GM13976 (cell line): ENCODE measurements around the gene VENTX.

Experiments used
- DNase-seq: peaks from one replicate; pipeline ENCODE4 v3.0.0; 2012; ENCODE audit warnings: low spot score
- in situ Hi-C: fragments of 300-500 bp; cut with MboI; formaldehyde crosslinking; loops from one replicate; pipeline ENCODE4 v1.12.0; 2022; ENCODE audit warnings: low sequenced_read_pairs, mixed read lengths, inconsistent platforms; ENCODE audit not compliant: unreplicated experiment
- TF ChIP-seq, protein P1 (sequence below): IDR thresholded peaks from 2 replicates; pipeline ENCODE4 v1.5.1; 2012; ENCODE audit warnings: borderline replicate concordance, mild to moderate bottlenecking; ENCODE audit not compliant: insufficient read depth; ENCODE audit errors: extremely low read depth, missing control alignments, control extremely low read depth

The VENTX gene

DNA sequence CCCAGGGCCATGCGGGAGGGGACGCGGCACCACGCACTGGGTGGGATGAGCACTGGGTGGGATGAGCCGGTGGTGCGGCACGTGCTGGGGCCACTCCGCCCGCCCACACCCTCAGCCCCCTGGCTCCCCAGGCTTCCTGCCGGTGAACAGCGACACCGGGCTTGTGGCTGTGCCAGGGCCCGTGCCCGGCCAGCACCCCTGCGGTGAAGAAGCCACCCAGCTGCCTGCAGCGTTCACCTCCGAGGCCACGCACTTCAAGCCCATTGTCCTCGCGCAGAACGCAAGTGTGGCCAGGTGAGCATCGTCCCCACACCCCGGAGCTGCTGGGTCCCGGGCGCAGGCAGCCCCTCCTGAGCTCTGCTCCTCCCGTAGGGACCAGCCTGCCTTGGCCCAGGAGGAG is 39.4 kb upstream of the VENTX start:
- no peak for DNase-seq
- TF ChIP-seq, protein P1, sequence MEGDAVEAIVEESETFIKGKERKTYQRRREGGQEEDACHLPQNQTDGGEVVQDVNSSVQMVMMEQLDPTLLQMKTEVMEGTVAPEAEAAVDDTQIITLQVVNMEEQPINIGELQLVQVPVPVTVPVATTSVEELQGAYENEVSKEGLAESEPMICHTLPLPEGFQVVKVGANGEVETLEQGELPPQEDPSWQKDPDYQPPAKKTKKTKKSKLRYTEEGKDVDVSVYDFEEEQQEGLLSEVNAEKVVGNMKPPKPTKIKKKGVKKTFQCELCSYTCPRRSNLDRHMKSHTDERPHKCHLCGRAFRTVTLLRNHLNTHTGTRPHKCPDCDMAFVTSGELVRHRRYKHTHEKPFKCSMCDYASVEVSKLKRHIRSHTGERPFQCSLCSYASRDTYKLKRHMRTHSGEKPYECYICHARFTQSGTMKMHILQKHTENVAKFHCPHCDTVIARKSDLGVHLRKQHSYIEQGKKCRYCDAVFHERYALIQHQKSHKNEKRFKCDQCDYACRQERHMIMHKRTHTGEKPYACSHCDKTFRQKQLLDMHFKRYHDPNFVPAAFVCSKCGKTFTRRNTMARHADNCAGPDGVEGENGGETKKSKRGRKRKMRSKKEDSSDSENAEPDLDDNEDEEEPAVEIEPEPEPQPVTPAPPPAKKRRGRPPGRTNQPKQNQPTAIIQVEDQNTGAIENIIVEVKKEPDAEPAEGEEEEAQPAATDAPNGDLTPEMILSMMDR: no peak
- in situ Hi-C loops: no loop called here

DNA sequence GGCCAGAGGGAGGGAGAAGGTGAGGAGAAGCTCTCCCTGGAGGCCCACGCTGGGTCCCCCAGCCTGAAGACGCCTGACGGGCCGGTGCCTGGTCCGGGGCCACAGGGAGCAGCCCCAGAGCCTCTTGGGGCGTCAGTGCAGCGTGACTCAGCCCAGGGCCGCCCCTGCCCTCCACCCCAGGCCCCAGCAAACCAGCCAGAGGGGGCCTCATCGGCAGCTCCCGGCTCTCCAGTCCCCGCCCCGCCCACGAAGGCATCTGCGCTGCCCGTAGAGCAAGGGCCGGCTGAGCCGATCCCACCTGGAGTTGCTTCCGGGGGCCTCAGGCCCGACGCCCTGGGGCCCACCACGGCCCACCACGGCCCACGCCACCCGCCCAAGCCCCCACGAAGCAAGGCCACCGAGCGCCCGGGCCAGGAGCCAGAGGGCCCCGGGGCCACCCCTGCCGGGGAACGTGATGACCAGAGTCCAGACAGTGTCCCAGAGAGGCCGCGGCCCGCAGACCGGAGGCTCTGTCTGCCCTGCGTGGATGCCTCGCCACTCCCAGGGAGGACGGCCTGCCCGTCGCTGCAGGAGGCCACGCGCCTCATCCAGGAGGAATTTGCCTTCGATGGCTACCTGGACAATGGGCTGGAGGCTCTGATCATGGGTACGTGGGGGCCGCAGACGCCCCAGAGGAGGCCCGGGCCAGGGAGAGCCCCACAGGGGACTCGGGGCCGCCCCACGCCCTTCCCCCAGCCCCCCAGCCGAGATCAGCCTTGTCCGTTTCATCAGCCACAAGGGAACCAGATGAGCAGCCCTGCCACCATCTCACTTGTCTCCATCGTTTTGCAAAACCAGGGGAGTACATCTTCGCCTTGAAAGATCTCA is 38.8 kb upstream of the VENTX start:
- TF ChIP-seq, protein P1: no peak
- in situ Hi-C loops: no loop called here
- DNase-seq: no peak

DNA sequence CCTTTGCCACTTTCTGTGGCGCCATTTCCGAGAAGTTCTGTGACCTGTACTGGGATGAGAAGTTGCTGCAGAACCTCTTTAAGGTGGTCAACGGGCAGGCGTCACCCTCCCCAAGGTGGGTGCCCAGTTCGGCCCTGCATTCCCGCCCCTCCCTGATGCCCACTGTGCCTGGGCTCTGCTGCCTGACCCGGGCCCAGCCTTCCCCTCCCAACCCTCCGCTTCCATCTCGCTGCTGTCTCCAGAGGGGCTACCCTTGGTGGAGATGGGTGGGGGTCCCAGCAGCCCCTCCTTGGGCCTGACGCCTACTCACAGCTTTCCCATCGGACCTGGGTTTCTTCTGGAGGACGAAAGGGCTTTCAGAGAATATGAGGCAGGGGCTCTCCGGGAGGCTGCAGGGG is 38.2 kb upstream of the VENTX start:
- TF ChIP-seq, protein P1: no peak
- in situ Hi-C loops: no loop called here
- DNase-seq: no peak

DNA sequence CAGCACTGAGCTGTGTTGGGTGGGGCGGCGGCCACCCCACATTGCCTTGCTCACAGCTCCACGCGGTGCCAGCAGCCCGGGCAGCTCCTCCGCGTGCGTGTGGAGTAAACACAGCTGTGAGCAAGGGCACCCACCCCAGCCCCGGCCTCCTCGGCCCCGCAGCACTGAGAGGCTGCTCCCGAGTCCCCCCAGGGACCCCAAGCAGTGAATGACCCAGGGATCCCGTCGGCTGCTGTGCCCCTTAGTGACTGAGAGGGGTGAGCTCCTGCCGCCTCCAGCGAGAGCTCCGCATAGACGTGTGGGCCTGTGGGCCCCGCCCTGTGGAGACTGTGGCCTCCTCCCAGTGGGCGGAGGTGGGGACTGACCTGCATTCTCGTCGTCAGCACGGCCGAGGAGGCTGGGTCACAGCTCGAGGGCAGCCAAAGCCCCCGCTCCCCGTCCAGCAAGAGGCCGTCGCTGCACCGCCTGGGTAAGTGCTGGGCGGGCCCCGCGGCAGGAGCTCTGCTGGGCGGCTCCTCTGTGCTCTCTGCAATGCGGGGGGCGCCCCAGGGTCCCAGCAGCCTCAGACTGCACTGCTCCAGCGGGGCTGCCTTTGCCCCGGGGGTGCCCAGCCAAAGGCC is 37.6 kb upstream of the VENTX start:
- in situ Hi-C loops: no loop called here
- DNase-seq: no peak
- TF ChIP-seq, protein P1: no peak

DNA sequence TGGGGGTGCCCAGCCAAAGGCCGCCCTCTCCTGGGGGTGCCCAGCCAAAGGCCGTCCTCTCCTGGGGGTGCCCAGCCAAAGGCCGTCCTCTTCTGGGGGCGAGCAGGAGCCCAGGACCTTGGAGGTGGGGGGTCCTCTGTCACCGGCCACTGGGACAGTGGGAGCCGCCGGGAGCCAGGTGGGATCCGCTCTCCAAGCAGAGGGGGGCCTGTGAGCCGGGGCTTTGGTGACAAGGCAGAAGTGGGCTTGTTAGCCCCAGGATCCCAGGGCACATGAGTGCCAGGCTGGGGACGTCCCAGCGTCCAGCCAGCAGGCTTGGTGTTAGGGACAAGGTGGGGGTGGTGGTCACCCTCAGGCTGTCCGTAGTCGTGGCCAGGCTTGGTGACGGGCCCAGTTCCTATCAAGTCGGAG is 37.0 kb upstream of the VENTX start:
- in situ Hi-C loops: no loop called here
- no peak for DNase-seq
- TF ChIP-seq, protein P1: no peak

DNA sequence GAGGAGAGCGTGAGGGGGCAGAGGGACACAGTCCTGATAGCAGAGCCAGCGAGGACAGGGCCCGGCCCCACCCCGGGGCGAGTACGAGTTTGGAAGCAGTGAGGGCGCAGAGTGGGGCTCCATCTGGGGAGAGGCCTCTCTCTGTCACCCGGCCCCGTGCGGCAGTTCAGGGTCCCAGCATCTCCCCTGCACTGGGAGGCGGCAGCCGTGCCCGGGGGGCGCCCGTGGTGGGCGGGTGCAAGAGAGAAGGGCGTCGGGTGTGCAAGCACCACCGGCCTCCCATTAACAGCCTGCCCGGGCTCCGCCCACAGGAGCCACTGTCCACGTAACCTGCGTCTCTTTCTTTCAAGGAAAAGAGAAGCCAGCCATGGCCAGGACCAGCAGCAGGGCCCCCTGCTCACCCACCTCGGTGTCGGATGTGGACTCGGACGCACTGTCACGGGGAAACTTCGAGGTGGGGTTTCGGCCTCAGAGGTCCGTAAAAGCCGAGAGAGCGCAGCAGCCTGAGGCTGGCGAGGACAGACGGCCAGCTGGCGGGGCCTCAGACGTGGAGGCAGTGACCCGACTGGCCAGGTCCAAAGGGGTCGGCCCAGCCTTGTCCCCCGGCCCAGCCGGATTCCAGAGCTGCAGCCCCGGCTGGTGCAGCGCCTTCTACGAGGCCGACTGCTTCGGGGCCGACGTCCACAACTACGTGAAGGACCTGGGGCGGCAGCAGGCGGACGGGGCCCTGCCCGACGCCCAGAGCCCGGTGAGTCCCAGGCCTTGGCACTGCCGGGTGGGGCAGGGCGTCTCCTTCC is 36.3 kb upstream of the VENTX start:
- no peak for DNase-seq
- TF ChIP-seq, protein P1: no peak
- in situ Hi-C loops: no loop called here
